Measurements from ENCODE around the gene STT3A. TPM values are rescaled to one million over a fixed set of nuclear protein-coding genes. Genes with fewer than 3 reads are reported as not detected.

STT3A gene
- polyA plus RNA-seq, 3 donors: 27.4 to 75.3 (median 54.2) TPM

- no peak for DNase-seq
- Histone ChIP-seq H3K9me3 (replicated peaks in 1 of 2; ENCODE audit: control insufficient read depth in 1 of 2, insufficient read depth in 1 of 2, low read length in 2 of 2) (no peaks in the 10 kb centered on the region), H3K79me2 (ENCODE audit: insufficient read depth, low read length) (no peaks in the 10 kb centered on the region), H2AFZ (ENCODE audit: insufficient read depth, low read depth, low read length, poor library complexity, severe bottlenecking) (peak overlapping the region; percentile 22), H3K27me3 (ENCODE audit: control insufficient read depth in 2 of 2, insufficient read depth in 2 of 2, low read length in 2 of 2) (no peaks in the 10 kb centered on the region), H3K27ac (ENCODE audit: low read depth in 1 of 2, low read length in 2 of 2) (no peak overlapping the region), H4K20me1 (ENCODE audit: insufficient read depth, low read length) (no peaks in the 10 kb centered on the region), H3K4me3 (replicated peaks in 1 of 3; ENCODE audit: low read depth in 2 of 3, low read length in 3 of 3) (no peak overlapping the region), H3K4me1 (ENCODE audit: control insufficient read depth in 1 of 2, insufficient read depth in 2 of 2, low read length in 2 of 2) (no peaks in the 10 kb centered on the region), H3K4me2 (replicated peaks; ENCODE audit: extremely low read depth, low read length, poor library complexity, severe bottlenecking) (no peak overlapping the region), H3K9ac (ENCODE audit: insufficient read depth, low read length, poor library complexity, severe bottlenecking) (no peak overlapping the region), H3K36me3 (replicated peaks in 1 of 2; ENCODE audit: control insufficient read depth in 1 of 2, insufficient read depth in 2 of 2, low read length in 2 of 2) (peaks cover 22 to 79% of the 10 kb centered on the region in 2 donors)
- intact Hi-C loops (cut with micrococcal nuclease): no loop called here
- no peak for TF ChIP-seq CTCF (IDR thresholded peaks at IDR 0.05)
- no peaks in the 10 kb centered on the region for H3K4me1 Mint-ChIP-seq
- no peaks in the 10 kb centered on the region for H3K27me3 Mint-ChIP-seq (ENCODE audit: low read depth in 3 of 3)
- 80% methylated on average over 1 of the region's 3 CpGs for WGBS (ENCODE audit: insufficient coverage)
- H3K36me3 Mint-ChIP-seq: peaks cover 47 to 75% of the 10 kb centered on the region in 2 donors
- no peak overlapping the region for H3K4me3 Mint-ChIP-seq
- H3K9me3 Mint-ChIP-seq: no peaks in the 10 kb centered on the region
- H3K27ac Mint-ChIP-seq: peak overlapping the region in 2 of 7 donors; percentile 32 to 37
Observed at GRCh38 chr11:125637840-125638239, 45.2 kb downstream of the STT3A start.

DNA sequence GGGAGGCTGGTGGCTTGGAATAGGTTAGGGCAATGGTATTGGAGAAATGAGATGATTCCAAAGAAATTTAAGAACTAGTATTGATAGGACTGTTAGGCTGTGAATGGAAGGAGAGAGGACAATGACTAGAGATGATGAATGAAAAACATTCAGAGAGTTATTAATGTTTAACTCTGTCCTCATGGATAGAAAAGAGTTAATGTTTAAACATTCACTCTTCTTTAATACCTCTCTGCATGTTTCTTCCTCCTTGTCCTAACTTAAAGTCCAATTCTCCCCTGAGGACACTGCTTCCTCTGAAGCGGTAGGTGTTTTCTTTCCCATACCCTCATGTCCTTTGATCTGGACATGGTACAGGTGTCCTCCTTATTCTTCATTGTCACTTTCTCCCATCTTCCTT, 45.7 kb downstream of the STT3A start:
- intact Hi-C loops (cut with micrococcal nuclease): no loop called here
- Histone ChIP-seq H4K20me1 (ENCODE audit: insufficient read depth, low read length) (no peaks in the 10 kb centered on the region), H3K9ac (ENCODE audit: insufficient read depth, low read length, poor library complexity, severe bottlenecking) (no peak overlapping the region), H3K9me3 (replicated peaks in 1 of 2; ENCODE audit: control insufficient read depth in 1 of 2, insufficient read depth in 1 of 2, low read length in 2 of 2) (no peaks in the 10 kb centered on the region), H3K27me3 (ENCODE audit: control insufficient read depth in 2 of 2, insufficient read depth in 2 of 2, low read length in 2 of 2) (no peaks in the 10 kb centered on the region), H3K79me2 (ENCODE audit: insufficient read depth, low read length) (no peaks in the 10 kb centered on the region), H3K27ac (ENCODE audit: low read depth in 1 of 2, low read length in 2 of 2) (no peak overlapping the region), H3K36me3 (replicated peaks in 1 of 2; ENCODE audit: control insufficient read depth in 1 of 2, insufficient read depth in 2 of 2, low read length in 2 of 2) (peaks cover 18 to 75% of the 10 kb centered on the region in 2 donors), H3K4me2 (replicated peaks; ENCODE audit: extremely low read depth, low read length, poor library complexity, severe bottlenecking) (no peak overlapping the region), H3K4me1 (ENCODE audit: control insufficient read depth in 1 of 2, insufficient read depth in 2 of 2, low read length in 2 of 2) (no peaks in the 10 kb centered on the region), H2AFZ (ENCODE audit: insufficient read depth, low read depth, low read length, poor library complexity, severe bottlenecking) (peak overlapping the region; percentile 22), H3K4me3 (replicated peaks in 1 of 3; ENCODE audit: low read depth in 2 of 3, low read length in 3 of 3) (no peak overlapping the region)
- DNase-seq: no peak
- no peaks in the 10 kb centered on the region for H3K4me1 Mint-ChIP-seq
- H3K4me3 Mint-ChIP-seq: no peak overlapping the region
- no peaks in the 10 kb centered on the region for H3K9me3 Mint-ChIP-seq
- no peak for TF ChIP-seq CTCF (IDR thresholded peaks at IDR 0.05)
- peak overlapping the region in 2 of 7 donors; percentile 37 for H3K27ac Mint-ChIP-seq
- H3K27me3 Mint-ChIP-seq (ENCODE audit: low read depth in 3 of 3): no peaks in the 10 kb centered on the region
- WGBS (ENCODE audit: insufficient coverage): 100% methylated on average over 1 of the region's 1 CpG
- peaks cover 43 to 71% of the 10 kb centered on the region in 2 donors for H3K36me3 Mint-ChIP-seq
